Measurements from ENCODE around the gene OR11H7. TPM values are rescaled to one million over a fixed set of nuclear protein-coding genes. Genes with fewer than 3 reads are reported as not detected.
"Not testable (repeated sequence)": the region's sequence is repeated elsewhere in the genome, so short reads cannot be mapped to it uniquely, and the experiment has no call there.

The OR11H7 gene
- total RNA-seq, 6 experiments from 2014 or later = not detected

- no peaks in the 10 kb centered on the region for H3K36me3 Mint-ChIP-seq (ENCODE audit: low read depth)
- TF ChIP-seq CTCF (IDR thresholded peaks at IDR 0.05) = no peak
- no peaks in the 10 kb centered on the region for H3K4me1 Mint-ChIP-seq (ENCODE audit: low read depth)
- H3K27ac Mint-ChIP-seq = no peak within 1 kb of the TSS
- H3K4me3 Mint-ChIP-seq = no peak within 1 kb of the TSS
- H3K27me3 Mint-ChIP-seq (ENCODE audit: insufficient read depth) = no peaks in the 10 kb centered on the region
- DNase-seq = no peak
- H3K9me3 Mint-ChIP-seq = peaks cover 45% of the 10 kb centered on the region
Measured at GRCh38 chr14:20190596-20190995, 38.2 kb upstream of the OR11H7 start, which contains the start of gene OR11G2. TSS of gene OR11G2 (plus strand) at chr14:20190896. CDS start at chr14:20197438, 6,542 bp downstream.

GRCh38 chr14:20191396-20191795 is 37.4 kb upstream of the OR11H7 start:
- no peak for TF ChIP-seq CTCF (IDR thresholded peaks at IDR 0.05)
- Mint-ChIP-seq H3K9me3 (peaks cover 37% of the 10 kb centered on the region), H3K36me3 (ENCODE audit: low read depth) (no peaks in the 10 kb centered on the region), H3K4me1 (ENCODE audit: low read depth) (no peaks in the 10 kb centered on the region), H3K4me3 (no peak overlapping the region), H3K27ac (no peak overlapping the region), H3K27me3 (ENCODE audit: insufficient read depth) (no peaks in the 10 kb centered on the region)
- no peak for DNase-seq

DNA sequence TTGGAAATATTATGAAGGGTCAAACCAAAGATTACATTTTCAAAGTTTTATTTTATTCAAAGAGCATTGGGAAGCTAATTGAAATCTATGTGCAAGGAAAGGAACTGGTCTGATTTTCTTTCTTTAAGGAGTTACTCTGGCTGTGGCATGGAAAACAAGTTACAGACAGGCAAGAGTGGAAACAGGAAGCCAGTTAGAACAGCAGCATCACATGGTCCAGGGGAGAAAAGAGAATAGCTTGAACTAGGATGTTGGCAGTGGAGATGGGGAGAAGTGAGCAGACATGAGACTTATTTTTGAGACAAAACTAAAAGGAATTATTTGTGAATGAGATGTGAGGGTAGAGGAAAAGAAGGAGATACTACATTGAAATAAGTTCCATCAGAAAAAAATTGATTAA is 34.7 kb upstream of the OR11H7 start:
- no peak for TF ChIP-seq CTCF (IDR thresholded peaks at IDR 0.05)
- Mint-ChIP-seq H3K27ac (no peak overlapping the region), H3K9me3 (peaks cover 24% of the 10 kb centered on the region), H3K4me1 (ENCODE audit: low read depth) (no peaks in the 10 kb centered on the region), H3K36me3 (ENCODE audit: low read depth) (no peaks in the 10 kb centered on the region), H3K4me3 (no peak overlapping the region), H3K27me3 (ENCODE audit: insufficient read depth) (no peaks in the 10 kb centered on the region)
- DNase-seq = no peak

- not testable (repeated sequence) for H3K27ac Mint-ChIP-seq; DNase-seq; H3K4me3 Mint-ChIP-seq; H3K36me3 Mint-ChIP-seq (ENCODE audit: low read depth); H3K4me1 Mint-ChIP-seq (ENCODE audit: low read depth); H3K27me3 Mint-ChIP-seq (ENCODE audit: insufficient read depth)
- H3K9me3 Mint-ChIP-seq = peaks cover 17% of the 10 kb centered on the region
Measured at GRCh38 chr14:20195170-20195569, 33.6 kb upstream of the OR11H7 start.

DNA sequence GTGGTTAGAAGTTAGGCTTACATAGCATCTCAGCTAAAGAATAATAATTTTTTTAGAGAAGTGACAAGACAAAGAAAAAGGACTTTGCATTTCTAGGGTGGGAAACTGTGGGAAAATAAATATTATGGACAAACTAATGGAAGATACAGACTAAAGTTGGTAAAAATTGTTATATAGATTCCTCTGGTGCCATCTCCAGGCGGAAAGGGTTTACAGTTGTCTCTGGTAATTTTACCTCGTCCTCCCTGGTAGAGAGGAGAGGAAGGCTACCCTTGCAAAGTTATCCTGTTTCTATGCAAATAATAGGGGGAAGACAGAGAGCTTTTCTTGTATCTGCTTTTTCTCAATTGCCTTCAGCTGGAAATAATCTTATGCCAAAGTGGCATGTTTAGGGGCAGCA is 32.9 kb upstream of the OR11H7 start:
- H3K4me1 Mint-ChIP-seq (ENCODE audit: low read depth) = no peaks in the 10 kb centered on the region
- no peaks in the 10 kb centered on the region for H3K36me3 Mint-ChIP-seq (ENCODE audit: low read depth)
- DNase-seq = no peak
- no peak overlapping the region for H3K27ac Mint-ChIP-seq
- H3K9me3 Mint-ChIP-seq = peaks cover 13% of the 10 kb centered on the region
- peaks cover 2% of the 10 kb centered on the region; the same call in 1 of the 2 replicates for H3K27me3 Mint-ChIP-seq (ENCODE audit: insufficient read depth)
- no peak for TF ChIP-seq CTCF (IDR thresholded peaks at IDR 0.05)
- H3K4me3 Mint-ChIP-seq = no peak overlapping the region

GRCh38 chr14:20197459-20197858 is 31.3 kb upstream of the OR11H7 start:
- Mint-ChIP-seq H3K4me3 (no peak overlapping the region), H3K36me3 (ENCODE audit: low read depth) (no peaks in the 10 kb centered on the region), H3K9me3 (peaks cover 9% of the 10 kb centered on the region), H3K27me3 (ENCODE audit: insufficient read depth) (peaks cover 2% of the 10 kb centered on the region; the same call in 1 of the 2 replicates), H3K4me1 (ENCODE audit: low read depth) (no peaks in the 10 kb centered on the region), H3K27ac (no peak overlapping the region)
- no peak for TF ChIP-seq CTCF (IDR thresholded peaks at IDR 0.05)
- no peak for DNase-seq
